GM21528 (cell line): ENCODE measurements around the gene ADAM12.
"Not testable (repeated sequence)": the region's sequence is repeated elsewhere in the genome, so short reads cannot be mapped to it uniquely, and the experiment has no call there.

Source experiments
- ATAC-seq: cut with Tn5 transposase; IDR thresholded peaks from one replicate; pipeline ENCODE4 v1.9.1; 2021; ENCODE audit warnings: mild to moderate bottlenecking, moderate library complexity; ENCODE audit not compliant: unreplicated experiment, low FRiP score

ADAM12 gene

GRCh38 chr10:126270111-126270510 is 118.2 kb downstream of the ADAM12 start:
- ATAC-seq, result no peak

GRCh38 chr10:126268013-126268920 is 120.0 kb downstream of the ADAM12 start:
- no peak for ATAC-seq

- ATAC-seq, result no peak
Measured at GRCh38 chr10:126264102-126265018, 123.9 kb downstream of the ADAM12 start.

- ATAC-seq, result no peak
Measured at GRCh38 chr10:126263006-126263676, 125.1 kb downstream of the ADAM12 start.

GRCh38 chr10:126262233-126262838 is 125.9 kb downstream of the ADAM12 start:
- no peak for ATAC-seq

GRCh38 chr10:126259760-126260479 is 128.4 kb downstream of the ADAM12 start:
- ATAC-seq, result no peak

- no peak for ATAC-seq
Measured at GRCh38 chr10:126256864-126257263, 131.4 kb downstream of the ADAM12 start.

GRCh38 chr10:126255313-126255712 is 133.0 kb downstream of the ADAM12 start:
- no peak for ATAC-seq

- no peak for ATAC-seq
Measured at GRCh38 chr10:126253611-126253998, 134.7 kb downstream of the ADAM12 start.

- no peak for ATAC-seq
Measured at GRCh38 chr10:126252884-126253610, 135.2 kb downstream of the ADAM12 start.

- no peak for ATAC-seq
Measured at GRCh38 chr10:126251778-126252407, 136.4 kb downstream of the ADAM12 start.

- ATAC-seq, result no peak
Measured at GRCh38 chr10:126250527-126251310, 137.6 kb downstream of the ADAM12 start.

- no peak for ATAC-seq
Measured at GRCh38 chr10:126250045-126250444, 138.2 kb downstream of the ADAM12 start.

- ATAC-seq, result no peak
Measured at GRCh38 chr10:126247446-126247975, 140.8 kb downstream of the ADAM12 start.

- not testable (repeated sequence) for ATAC-seq
Measured at GRCh38 chr10:126246396-126246795, 141.9 kb downstream of the ADAM12 start.

GRCh38 chr10:126245501-126245900 is 142.8 kb downstream of the ADAM12 start:
- no peak for ATAC-seq

GRCh38 chr10:126243971-126244370 is 144.3 kb downstream of the ADAM12 start:
- ATAC-seq, result no peak
